HCT116 (cell line): ENCODE measurements around the gene STK32B. TPM values are rescaled to one million over a fixed set of nuclear protein-coding genes. Genes with fewer than 3 reads are reported as not detected.

Source experiments
- ATAC-seq: fragments of 200-7000 bp; cut with Tn5 transposase; 2 replicates; pipeline ENCODE4 v1.9.1; 2020; ENCODE audit warnings: mild to moderate bottlenecking, moderate library complexity
- BruUV-seq: library from RNA; stranded (reverse); fragments of 400-500 nt; replicated peaks from 2 replicates; lab custom pipeline; 2021; lab: Mats Ljungman, UMichigan
- CTCF ChIA-PET: fragments of 300-600 bp; sonication (Branson Sonifier 250); formaldehyde crosslinking; loops from one replicate; lab custom pipeline; 2021; ENCODE audit warnings: antibody characterized with exemption; lab: Charles Lee
- POLR2A ChIA-PET: fragments of 300-600, 350-600 bp; sonication (Branson Sonifier 250); formaldehyde crosslinking; loops from one replicate; lab custom pipeline; 2021; ENCODE audit warnings: antibody characterized with exemption; lab: Charles Lee
- RAD21 ChIA-PET, 2 experiments: fragments of 300-600 bp; sonication (Branson Sonifier 250); formaldehyde crosslinking; loops; one replicate each; lab custom pipeline; 2023; ENCODE audit warnings: low total read pairs in 2 of 2; ENCODE audit not compliant: uncharacterized antibody in 2 of 2, unreplicated experiment in 2 of 2, low non-redundant PET in 1 of 2; lab: Charles Lee
- DNase-seq: peaks from one replicate; pipeline ENCODE4 v3.0.0-alpha.2; 2010; ENCODE audit warnings: low read depth, low spot score
- H2AFZ ChIP-seq: fragments of 200-600 bp; shearing (Covaris generic), sonication (generic); 2 replicates; pipeline ENCODE4 v1.6.1; 2017; ENCODE audit warnings: low read depth, mixed run types, mixed read lengths, antibody characterized with exemption, low read length; ENCODE audit not compliant: poor library complexity, severe bottlenecking
- H3K27ac ChIP-seq: 2 replicates; pipeline ENCODE4 v1.5.1; 2012; ENCODE audit warnings: low read depth, low read length
- H3K27me3 ChIP-seq: fragments of 200-600 bp; sonication (generic); 2 replicates; pipeline ENCODE4 v1.6.1; 2016; ENCODE audit warnings: mixed run types, low read length, mixed read lengths; ENCODE audit not compliant: insufficient read depth
- H3K36me3 ChIP-seq, 2 experiments: fragments of 200-500 bp in 1 of 2; fragments of 200-600 bp in 1 of 2; sonication (Bioruptor generic) in 1 of 2; sonication (generic) in 1 of 2; 2 replicates each; pipeline versions ENCODE4 v1.5.1 to v1.6.1; 2014 to 2016; ENCODE audit warnings: low read length in 2 of 2, inconsistent platforms in 1 of 2, mixed read lengths in 1 of 2, mixed run types in 1 of 2; ENCODE audit not compliant: insufficient read depth in 2 of 2, control insufficient read depth in 1 of 2
- H3K4me1 ChIP-seq, 2 experiments: fragments of 200-600 bp in 1 of 2; sonication (generic) in 1 of 2; 2 replicates each; pipeline versions ENCODE4 v1.5.1 to v1.6.1; 2012 to 2017; ENCODE audit warnings: low read length in 2 of 2, inconsistent platforms in 1 of 2, mild to moderate bottlenecking in 1 of 2, mixed read lengths in 1 of 2, mixed run types in 1 of 2, moderate library complexity in 1 of 2; ENCODE audit not compliant: insufficient read depth in 2 of 2, control insufficient read depth in 1 of 2
- H3K4me2 ChIP-seq: fragments of 200-600 bp; sonication (generic); 2 replicates; pipeline ENCODE4 v1.6.1; 2017; ENCODE audit warnings: mixed run types, low read length, mixed read lengths
- H3K4me3 ChIP-seq, 2 experiments: fragments of 200-600 bp in 1 of 2; sonication (generic) in 1 of 2; replicated peaks in 1 of 2; 2 replicates each; pipeline ENCODE4 v1.5.1; 2011 to 2016; ENCODE audit warnings: low read length in 2 of 2, control low read depth in 1 of 2, low read depth in 1 of 2, mild to moderate bottlenecking in 1 of 2, mixed read lengths in 1 of 2, mixed run types in 1 of 2
- H3K79me2 ChIP-seq: fragments of 200-600 bp; sonication (generic); 2 replicates; pipeline ENCODE4 v1.6.1; 2017; ENCODE audit warnings: mild to moderate bottlenecking, mixed run types, low read length, moderate library complexity, mixed read lengths; ENCODE audit not compliant: insufficient read depth
- H3K9ac ChIP-seq: fragments of 200-600 bp; sonication (generic); 2 replicates; pipeline ENCODE4 v1.6.1; 2016; ENCODE audit warnings: low read length, mixed read lengths
- H3K9me2 ChIP-seq: fragments of 200-600 bp; sonication (generic), shearing (Covaris generic); 2 replicates; pipeline ENCODE4 v1.6.1; 2017; ENCODE audit warnings: mixed run types, mild to moderate bottlenecking, moderate library complexity; ENCODE audit not compliant: insufficient read depth
- H3K9me3 ChIP-seq, 2 experiments: fragments of 200-500 bp in 1 of 2; fragments of 200-600 bp in 1 of 2; sonication (Bioruptor generic) in 1 of 2; sonication (generic) in 1 of 2; 2 replicates each; pipeline ENCODE4 v1.6.1; 2014 to 2017; ENCODE audit warnings: low read length in 2 of 2, mixed read lengths in 2 of 2, inconsistent platforms in 1 of 2, low read depth in 1 of 2, mild to moderate bottlenecking in 1 of 2, mixed run types in 1 of 2, moderate library complexity in 1 of 2; ENCODE audit not compliant: control insufficient read depth in 1 of 2, insufficient read depth in 1 of 2
- H4K20me1 ChIP-seq: fragments of 200-600 bp; sonication (generic), shearing (Covaris generic); 2 replicates; pipeline ENCODE4 v1.6.1; 2017; ENCODE audit warnings: mixed run types, mild to moderate bottlenecking, moderate library complexity; ENCODE audit not compliant: insufficient read depth
- CEBPB ChIP-seq: IDR thresholded peaks from 2 replicates; pipeline ENCODE4 v1.6.1; 2012; ENCODE audit warnings: low read depth
- EGR1 ChIP-seq: IDR thresholded peaks from 2 replicates; pipeline ENCODE4 v1.6.1; 2012; ENCODE audit warnings: low read depth
- ELF1 ChIP-seq: IDR thresholded peaks from 2 replicates; pipeline ENCODE4 v1.6.1; 2012; ENCODE audit warnings: low read depth, borderline replicate concordance
- EZH2 ChIP-seq: fragments of 200-600 bp; sonication (generic); IDR thresholded peaks from 2 replicates; pipeline ENCODE4 v1.6.1; 2017; ENCODE audit warnings: antibody characterized with exemption, mixed run types
- FOSL1 ChIP-seq: IDR thresholded peaks from 2 replicates; pipeline ENCODE4 v1.6.1; 2012; ENCODE audit warnings: low read depth
- JUND ChIP-seq: IDR thresholded peaks from 2 replicates; pipeline ENCODE4 v1.6.1; 2012
- POLR2AphosphoS5 ChIP-seq: IDR thresholded peaks from 2 replicates; pipeline ENCODE4 v1.6.1; 2011; ENCODE audit warnings: mild to moderate bottlenecking, low read depth, low read length, moderate library complexity
- RAD21 ChIP-seq: IDR thresholded peaks from 2 replicates; pipeline ENCODE4 v1.6.1; 2012; ENCODE audit warnings: low read depth, mild to moderate bottlenecking
- SRF ChIP-seq: IDR thresholded peaks from 2 replicates; pipeline ENCODE4 v1.6.1; 2012; ENCODE audit warnings: low read depth
- YY1 ChIP-seq: IDR thresholded peaks from 2 replicates; pipeline ENCODE4 v1.6.1; 2011; ENCODE audit warnings: low read length, low read depth, moderate library complexity, mild to moderate bottlenecking; ENCODE audit not compliant: insufficient replicate concordance; ENCODE audit errors: extremely low read depth
- intact Hi-C: fragments of 100-400 bp; cut with micrococcal nuclease; formaldehyde crosslinking; loops from 2 replicates; pipeline ENCODE4 v1.10.0; 2022
- total RNA-seq: library from RNA; stranded (reverse); gene quantifications from one replicate; pipeline ENCODE4 v1.2.1, GENCODE V29; 2021; ENCODE audit not compliant: unreplicated experiment
- TF ChIP-seq, protein P1 (sequence below): IDR thresholded peaks from 2 replicates; pipeline ENCODE4 v1.6.1; 2012
- TF ChIP-seq, protein P2 (sequence below): IDR thresholded peaks from 2 replicates; pipeline ENCODE4 v1.6.1; 2012; ENCODE audit warnings: low read depth

STK32B gene
- total RNA-seq, 1 experiment from 2014 or later, result not detected

DNA sequence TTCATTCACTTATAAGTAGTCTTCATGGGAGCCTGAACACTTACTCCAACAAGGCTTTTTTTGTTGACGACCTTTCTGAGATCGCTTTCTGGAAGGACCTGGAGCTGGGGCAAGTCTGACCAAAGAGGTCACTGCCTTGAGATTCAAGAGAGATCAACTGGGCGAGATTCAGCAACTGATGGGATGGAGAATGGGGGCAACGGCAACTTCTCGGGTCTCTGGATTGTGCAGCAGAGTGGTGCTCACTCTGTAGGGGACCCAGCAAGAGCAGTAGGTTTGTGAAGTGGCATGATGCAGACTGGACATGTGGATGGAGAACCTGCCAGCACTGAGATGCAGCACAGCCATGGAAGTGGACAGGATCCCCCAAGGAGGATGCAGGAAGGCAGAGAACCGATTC lies 369.0 kb downstream of the STK32B start:
- Histone ChIP-seq H3K36me3 (no peaks in the 10 kb centered on the region), H3K4me3 (no peak overlapping the region), H3K9me2 (no peaks in the 10 kb centered on the region), H3K4me2 (no peak overlapping the region), H3K79me2 (no peaks in the 10 kb centered on the region), H3K9me3 (no peaks in the 10 kb centered on the region; a peak in 1 of 4 replicates), H4K20me1 (no peaks in the 10 kb centered on the region), H3K4me1 (no peaks in the 10 kb centered on the region), H2AFZ (no peak overlapping the region), H3K27ac (no peak overlapping the region), H3K27me3 (peaks cover 38% of the 10 kb centered on the region), H3K9ac (no peak overlapping the region)
- BruUV-seq, result no TSS peak
- ChIA-PET RAD21 (no interaction called here), POLR2A (no interaction called here), CTCF (no interaction called here)
- ATAC-seq (no peak), DNase-seq (no peak)
- TF ChIP-seq RAD21, result no peak
- TF ChIP-seq POLR2AphosphoS5, result no peak
- no peak for TF ChIP-seq JUND
- TF ChIP-seq YY1, result no peak
- TF ChIP-seq, protein P1, sequence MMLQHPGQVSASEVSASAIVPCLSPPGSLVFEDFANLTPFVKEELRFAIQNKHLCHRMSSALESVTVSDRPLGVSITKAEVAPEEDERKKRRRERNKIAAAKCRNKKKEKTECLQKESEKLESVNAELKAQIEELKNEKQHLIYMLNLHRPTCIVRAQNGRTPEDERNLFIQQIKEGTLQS, result no peak
- TF ChIP-seq, protein P2, sequence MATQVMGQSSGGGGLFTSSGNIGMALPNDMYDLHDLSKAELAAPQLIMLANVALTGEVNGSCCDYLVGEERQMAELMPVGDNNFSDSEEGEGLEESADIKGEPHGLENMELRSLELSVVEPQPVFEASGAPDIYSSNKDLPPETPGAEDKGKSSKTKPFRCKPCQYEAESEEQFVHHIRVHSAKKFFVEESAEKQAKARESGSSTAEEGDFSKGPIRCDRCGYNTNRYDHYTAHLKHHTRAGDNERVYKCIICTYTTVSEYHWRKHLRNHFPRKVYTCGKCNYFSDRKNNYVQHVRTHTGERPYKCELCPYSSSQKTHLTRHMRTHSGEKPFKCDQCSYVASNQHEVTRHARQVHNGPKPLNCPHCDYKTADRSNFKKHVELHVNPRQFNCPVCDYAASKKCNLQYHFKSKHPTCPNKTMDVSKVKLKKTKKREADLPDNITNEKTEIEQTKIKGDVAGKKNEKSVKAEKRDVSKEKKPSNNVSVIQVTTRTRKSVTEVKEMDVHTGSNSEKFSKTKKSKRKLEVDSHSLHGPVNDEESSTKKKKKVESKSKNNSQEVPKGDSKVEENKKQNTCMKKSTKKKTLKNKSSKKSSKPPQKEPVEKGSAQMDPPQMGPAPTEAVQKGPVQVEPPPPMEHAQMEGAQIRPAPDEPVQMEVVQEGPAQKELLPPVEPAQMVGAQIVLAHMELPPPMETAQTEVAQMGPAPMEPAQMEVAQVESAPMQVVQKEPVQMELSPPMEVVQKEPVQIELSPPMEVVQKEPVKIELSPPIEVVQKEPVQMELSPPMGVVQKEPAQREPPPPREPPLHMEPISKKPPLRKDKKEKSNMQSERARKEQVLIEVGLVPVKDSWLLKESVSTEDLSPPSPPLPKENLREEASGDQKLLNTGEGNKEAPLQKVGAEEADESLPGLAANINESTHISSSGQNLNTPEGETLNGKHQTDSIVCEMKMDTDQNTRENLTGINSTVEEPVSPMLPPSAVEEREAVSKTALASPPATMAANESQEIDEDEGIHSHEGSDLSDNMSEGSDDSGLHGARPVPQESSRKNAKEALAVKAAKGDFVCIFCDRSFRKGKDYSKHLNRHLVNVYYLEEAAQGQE, result no peak
- TF ChIP-seq EZH2, result no peak
- TF ChIP-seq FOSL1, result no peak
- no peak for TF ChIP-seq EGR1
- TF ChIP-seq ELF1, result no peak
- TF ChIP-seq CEBPB, result no peak
- TF ChIP-seq SRF, result no peak
- intact Hi-C loops, result no loop called here
